ENCODE data around the gene UBAC1.

Gene UBAC1

GRCh38 chr9:136007276-136007933, 46.2 kb upstream of the UBAC1 start:
- no peak overlapping the region for H3K4me3 ChIP-seq (replicated peaks; ENCODE audit: low read depth, low read length)
- no peak for DNase-seq (ENCODE audit: extremely low read depth, low read depth)
- TF ChIP-seq CTCF (IDR thresholded peaks at IDR 0.05; ENCODE audit: low read depth, low read length, missing control alignments): no peak

- no peak for TF ChIP-seq CTCF (IDR thresholded peaks at IDR 0.05; ENCODE audit: low read depth, low read length, missing control alignments)
- no peak overlapping the region for H3K4me3 ChIP-seq (replicated peaks; ENCODE audit: low read depth, low read length)
- DNase-seq (ENCODE audit: extremely low read depth, low read depth): no peak
Measured at GRCh38 chr9:136006169-136006568, 45.0 kb upstream of the UBAC1 start.

- DNase-seq (ENCODE audit: extremely low read depth, low read depth): no peak
- no peak overlapping the region for H3K4me3 ChIP-seq (replicated peaks; ENCODE audit: low read depth, low read length)
Measured at GRCh38 chr9:136004712-136005111, 43.5 kb upstream of the UBAC1 start.

GRCh38 chr9:136004219-136004618, 43.0 kb upstream of the UBAC1 start:
- DNase-seq (ENCODE audit: extremely low read depth, low read depth): no peak
- no peak for TF ChIP-seq CTCF (IDR thresholded peaks at IDR 0.05; ENCODE audit: low read depth, low read length, missing control alignments)
- H3K4me3 ChIP-seq (replicated peaks; ENCODE audit: low read depth, low read length): no peak overlapping the region

More at GRCh38 chr9:136004712-136005111, 43.5 kb upstream of the UBAC1 start:
- TF ChIP-seq CTCF (IDR thresholded peaks at IDR 0.05; ENCODE audit: low read depth, low read length, missing control alignments): no peak

- DNase-seq (ENCODE audit: extremely low read depth, low read depth): no peak
- no peak for TF ChIP-seq CTCF (IDR thresholded peaks at IDR 0.05; ENCODE audit: low read depth, low read length, missing control alignments)
- H3K4me3 ChIP-seq (replicated peaks; ENCODE audit: low read depth, low read length): no peak overlapping the region
Measured at GRCh38 chr9:136003411-136004218, 42.4 kb upstream of the UBAC1 start.

- DNase-seq (ENCODE audit: extremely low read depth, low read depth): no peak
- H3K4me3 ChIP-seq (replicated peaks; ENCODE audit: low read depth, low read length): no peak overlapping the region
Measured at GRCh38 chr9:136002881-136003280, 41.7 kb upstream of the UBAC1 start.

More at GRCh38 chr9:136002881-136003280, 41.7 kb upstream of the UBAC1 start:
- TF ChIP-seq CTCF (IDR thresholded peaks at IDR 0.05; ENCODE audit: low read depth, low read length, missing control alignments): no peak

All from HFF-Myc (cell line).